RWPE2 (cell line): ENCODE data around the gene KRT78.

Experiments
- ATAC-seq: fragments of 200-7000 bp; cut with Tn5 transposase; 3 replicates; pipeline ENCODE4 v1.9.1; 2021; ENCODE audit warnings: low read depth
- DNase-seq: peaks from one replicate; pipeline ENCODE4 v3.0.0-alpha.2; 2020; ENCODE audit warnings: low spot score
- H3K27ac ChIP-seq: fragments of 450-650 bp; 2 replicates; pipeline ENCODE4 v1.5.1; 2017; ENCODE audit warnings: mild to moderate bottlenecking; ENCODE audit not compliant: poor library complexity, severe bottlenecking
- H3K27me3 ChIP-seq: fragments of 250-450 bp; sonication (Bioruptor Pico); 2 replicates; pipeline ENCODE4 v1.5.1; 2021; ENCODE audit warnings: mild to moderate bottlenecking, moderate library complexity; ENCODE audit not compliant: insufficient read depth, poor library complexity, severe bottlenecking
- H3K36me3 ChIP-seq: fragments of 250-450 bp; sonication (Bioruptor Pico); 2 replicates; pipeline ENCODE4 v1.5.1; 2020; ENCODE audit warnings: low read depth, mild to moderate bottlenecking, moderate library complexity
- H3K4me1 ChIP-seq: fragments of 250-450 bp; sonication (Bioruptor Pico); 2 replicates; pipeline ENCODE4 v1.5.1; 2021; ENCODE audit warnings: mild to moderate bottlenecking, moderate library complexity; ENCODE audit not compliant: insufficient read depth, poor library complexity, severe bottlenecking
- H3K4me3 ChIP-seq: fragments of 250-450 bp; sonication (Bioruptor Pico); 2 replicates; pipeline ENCODE4 v1.5.1; 2021; ENCODE audit warnings: mild to moderate bottlenecking, moderate library complexity; ENCODE audit not compliant: severe bottlenecking
- H3K9me3 ChIP-seq: fragments of 250-450 bp; sonication (Bioruptor Pico); 2 replicates; pipeline ENCODE4 v1.5.1; 2021; ENCODE audit warnings: mild to moderate bottlenecking, moderate library complexity; ENCODE audit not compliant: severe bottlenecking
- CTCF ChIP-seq: fragments of 450-650 bp; IDR thresholded peaks from one replicate; pipeline ENCODE4 v1.5.1; 2017; ENCODE audit warnings: mild to moderate bottlenecking, moderate library complexity; ENCODE audit not compliant: poor library complexity, severe bottlenecking

The KRT78 gene

DNA sequence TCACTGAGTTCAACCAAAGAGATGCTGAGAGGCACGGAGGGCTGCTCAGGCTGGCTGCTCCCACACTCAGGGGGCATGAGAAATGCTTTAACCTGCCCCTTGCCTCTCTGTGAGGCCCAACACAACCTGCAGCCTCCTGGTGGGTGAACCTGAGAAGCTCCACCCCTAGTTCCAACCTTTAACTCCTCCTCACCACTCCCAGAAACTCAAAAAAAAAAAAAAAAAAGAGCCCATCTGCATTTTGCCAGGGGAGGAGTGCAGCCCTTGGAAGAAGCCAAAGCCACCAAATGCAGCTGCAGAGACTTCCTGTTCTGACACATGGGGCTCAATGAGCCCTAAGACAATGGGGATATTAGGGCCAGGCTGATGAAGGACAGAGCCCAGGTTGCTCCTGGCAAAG, 43.8 kb downstream of the KRT78 start:
- Histone ChIP-seq H3K4me1 (peaks cover 8% of the 10 kb centered on the region), H3K27ac (no peak overlapping the region), H3K27me3 (no peaks in the 10 kb centered on the region), H3K4me3 (no peak overlapping the region), H3K36me3 (no peaks in the 10 kb centered on the region), H3K9me3 (no peaks in the 10 kb centered on the region)
- no peak for DNase-seq
- no peak for TF ChIP-seq CTCF
- no peak for ATAC-seq

DNA sequence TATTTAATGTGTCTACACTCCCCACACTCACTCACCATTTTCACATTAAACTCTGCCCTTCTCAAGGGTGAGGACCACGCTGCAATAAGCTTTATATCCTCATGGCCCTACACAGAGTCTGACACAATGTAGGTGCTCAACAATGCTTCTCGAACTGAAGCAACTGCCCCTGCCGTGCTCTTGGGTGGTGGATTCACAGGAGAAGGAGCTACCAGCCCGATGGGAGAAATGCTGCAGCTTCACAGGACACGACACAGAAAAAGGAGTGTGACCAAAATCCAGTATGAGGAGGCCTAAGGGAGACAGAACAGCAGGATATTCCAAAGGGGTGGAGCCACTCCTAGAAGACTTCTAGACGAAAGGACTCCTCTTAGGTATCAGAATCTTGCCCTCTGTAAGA, 46.4 kb downstream of the KRT78 start:
- Histone ChIP-seq H3K4me1 (peaks cover 27% of the 10 kb centered on the region), H3K36me3 (no peaks in the 10 kb centered on the region), H3K4me3 (no peak overlapping the region), H3K9me3 (no peaks in the 10 kb centered on the region), H3K27ac (no peak overlapping the region), H3K27me3 (no peaks in the 10 kb centered on the region)
- ATAC-seq (no peak), DNase-seq (no peak)
- no peak for TF ChIP-seq CTCF

DNA sequence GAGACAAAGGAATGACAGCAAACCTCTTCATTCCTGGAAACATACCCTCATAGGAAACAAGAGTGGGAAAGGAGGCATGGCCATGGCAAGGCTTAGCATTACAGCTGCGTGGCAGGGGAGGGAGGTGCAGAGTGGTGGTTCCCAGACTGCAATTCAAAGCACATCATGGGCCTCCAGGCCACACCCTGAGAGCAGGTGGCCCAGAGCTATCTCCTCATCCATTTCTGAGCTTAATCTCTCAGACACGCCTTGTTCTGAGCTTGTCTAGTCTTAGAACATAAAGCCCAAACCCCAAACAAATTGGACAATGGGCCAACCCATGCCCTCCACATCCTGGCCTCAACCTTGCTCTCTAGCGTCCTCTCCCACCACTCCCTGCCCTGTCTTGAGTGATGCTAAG, 47.0 kb downstream of the KRT78 start:
- no peaks in the 10 kb centered on the region for H3K36me3 ChIP-seq
- no peak for DNase-seq
- ATAC-seq: no peak
- no peak for TF ChIP-seq CTCF
- no peaks in the 10 kb centered on the region for H3K27me3 ChIP-seq
- no peaks in the 10 kb centered on the region for H3K9me3 ChIP-seq
- H3K27ac ChIP-seq: no peak overlapping the region
- no peak overlapping the region for H3K4me3 ChIP-seq
- H3K4me1 ChIP-seq: peaks cover 27% of the 10 kb centered on the region

DNA sequence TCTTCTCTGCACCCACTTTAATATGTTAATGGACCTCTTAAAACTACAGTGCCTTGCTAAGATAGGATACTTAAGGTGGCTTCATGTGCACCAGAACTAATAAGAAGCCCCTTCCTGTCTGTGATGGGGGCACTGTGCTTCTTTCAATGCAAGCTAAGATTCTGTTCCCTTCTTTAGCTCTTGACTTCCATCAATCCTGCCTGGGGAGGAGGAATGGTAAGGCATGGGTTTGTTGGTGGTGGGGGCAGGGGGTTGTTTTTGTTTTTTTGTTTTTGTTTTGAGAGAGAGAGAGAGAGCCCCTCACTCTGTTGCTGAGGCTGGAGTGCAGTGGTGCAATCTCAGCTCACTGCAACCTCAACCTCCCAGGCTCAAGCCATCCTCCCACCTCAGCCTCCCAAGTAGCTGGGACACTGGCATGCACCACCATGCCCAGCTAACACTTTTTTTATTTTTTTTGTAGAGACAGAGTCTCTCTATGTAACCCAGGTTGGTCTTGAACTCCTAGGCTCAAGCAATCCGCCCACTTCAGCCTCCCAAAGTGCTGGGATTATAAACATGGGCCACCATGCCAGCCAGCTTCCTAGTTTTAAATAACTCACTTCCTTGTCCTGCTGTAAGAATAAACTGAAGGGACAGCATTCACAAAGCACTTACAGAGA, 48.4 kb downstream of the KRT78 start:
- no peak overlapping the region for H3K4me3 ChIP-seq
- H3K36me3 ChIP-seq: no peaks in the 10 kb centered on the region
- H3K27ac ChIP-seq: peak overlapping the region; percentile 66
- no peak for DNase-seq
- H3K9me3 ChIP-seq: no peaks in the 10 kb centered on the region
- no peaks in the 10 kb centered on the region for H3K27me3 ChIP-seq
- H3K4me1 ChIP-seq: peaks cover 27% of the 10 kb centered on the region
- no peak for TF ChIP-seq CTCF
- no peak for ATAC-seq

DNA sequence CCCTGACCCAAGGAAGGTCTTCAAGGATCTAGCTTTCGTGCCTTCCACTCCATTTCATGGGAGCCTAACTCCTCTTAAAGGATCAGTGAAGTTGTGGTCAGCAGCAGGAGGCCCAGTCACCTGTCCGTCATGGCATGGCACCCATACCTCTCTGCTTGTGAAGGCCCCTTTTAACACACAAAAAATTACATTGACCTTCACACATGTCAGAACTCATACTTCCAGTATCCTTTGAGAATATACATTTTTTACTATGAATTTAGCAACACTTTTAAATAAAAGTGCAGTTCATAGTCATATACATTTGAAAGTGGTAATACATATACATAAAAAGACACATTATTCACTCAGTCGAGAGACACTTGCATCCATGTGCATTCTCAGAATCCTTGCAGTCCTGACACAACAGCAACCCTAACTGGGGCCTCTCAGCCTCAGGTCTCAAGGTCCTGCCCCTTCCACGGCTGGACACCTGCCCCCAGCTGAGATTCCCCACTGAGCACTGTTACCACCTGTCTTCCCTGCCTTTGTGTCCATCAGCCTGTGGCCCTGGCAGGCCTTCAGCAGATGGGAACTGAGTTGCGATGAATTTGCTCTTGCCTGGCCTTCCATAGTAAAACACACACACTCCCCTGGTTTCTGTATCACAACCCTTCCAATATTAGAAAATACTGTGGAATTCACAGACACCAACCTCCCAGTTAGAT, 49.1 kb downstream of the KRT78 start:
- Histone ChIP-seq H3K27me3 (no peaks in the 10 kb centered on the region), H3K4me3 (no peak overlapping the region), H3K27ac (peak overlapping the region; percentile 66), H3K36me3 (no peaks in the 10 kb centered on the region), H3K9me3 (no peaks in the 10 kb centered on the region), H3K4me1 (peaks cover 27% of the 10 kb centered on the region)
- no peak for TF ChIP-seq CTCF
- no peak for ATAC-seq
- DNase-seq: no peak
